Measurements from ENCODE around the gene C6orf136. TPM values are rescaled to one million over a fixed set of nuclear protein-coding genes. Genes with fewer than 3 reads are reported as not detected.

The C6orf136 gene
- total RNA-seq, 1 experiment from 2014 or later = 34.8 TPM

DNA sequence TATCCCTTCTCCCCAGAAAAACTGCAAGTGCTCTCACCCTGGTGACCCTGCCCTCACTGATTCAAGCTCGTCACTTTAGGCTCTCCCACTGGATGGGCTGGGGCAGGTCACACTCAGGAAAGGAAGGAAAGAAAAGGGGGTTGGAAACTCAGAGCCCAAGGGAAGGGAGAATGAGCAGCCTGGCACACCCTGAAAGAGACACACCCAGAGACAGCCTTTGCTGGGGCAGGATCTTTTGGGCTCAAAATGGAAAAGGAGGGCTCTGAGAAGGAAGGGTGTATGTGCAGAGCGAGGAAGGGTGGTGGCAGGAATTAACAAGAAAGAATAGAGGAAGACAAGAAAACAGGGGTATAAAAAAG lies 37.0 kb downstream of the C6orf136 start (continued):
- TF ChIP-seq, protein P1, sequence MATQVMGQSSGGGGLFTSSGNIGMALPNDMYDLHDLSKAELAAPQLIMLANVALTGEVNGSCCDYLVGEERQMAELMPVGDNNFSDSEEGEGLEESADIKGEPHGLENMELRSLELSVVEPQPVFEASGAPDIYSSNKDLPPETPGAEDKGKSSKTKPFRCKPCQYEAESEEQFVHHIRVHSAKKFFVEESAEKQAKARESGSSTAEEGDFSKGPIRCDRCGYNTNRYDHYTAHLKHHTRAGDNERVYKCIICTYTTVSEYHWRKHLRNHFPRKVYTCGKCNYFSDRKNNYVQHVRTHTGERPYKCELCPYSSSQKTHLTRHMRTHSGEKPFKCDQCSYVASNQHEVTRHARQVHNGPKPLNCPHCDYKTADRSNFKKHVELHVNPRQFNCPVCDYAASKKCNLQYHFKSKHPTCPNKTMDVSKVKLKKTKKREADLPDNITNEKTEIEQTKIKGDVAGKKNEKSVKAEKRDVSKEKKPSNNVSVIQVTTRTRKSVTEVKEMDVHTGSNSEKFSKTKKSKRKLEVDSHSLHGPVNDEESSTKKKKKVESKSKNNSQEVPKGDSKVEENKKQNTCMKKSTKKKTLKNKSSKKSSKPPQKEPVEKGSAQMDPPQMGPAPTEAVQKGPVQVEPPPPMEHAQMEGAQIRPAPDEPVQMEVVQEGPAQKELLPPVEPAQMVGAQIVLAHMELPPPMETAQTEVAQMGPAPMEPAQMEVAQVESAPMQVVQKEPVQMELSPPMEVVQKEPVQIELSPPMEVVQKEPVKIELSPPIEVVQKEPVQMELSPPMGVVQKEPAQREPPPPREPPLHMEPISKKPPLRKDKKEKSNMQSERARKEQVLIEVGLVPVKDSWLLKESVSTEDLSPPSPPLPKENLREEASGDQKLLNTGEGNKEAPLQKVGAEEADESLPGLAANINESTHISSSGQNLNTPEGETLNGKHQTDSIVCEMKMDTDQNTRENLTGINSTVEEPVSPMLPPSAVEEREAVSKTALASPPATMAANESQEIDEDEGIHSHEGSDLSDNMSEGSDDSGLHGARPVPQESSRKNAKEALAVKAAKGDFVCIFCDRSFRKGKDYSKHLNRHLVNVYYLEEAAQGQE (IDR thresholded peaks at IDR 0.05; ENCODE audit: low read depth) = no peak
- TF ChIP-seq CBX3 (IDR thresholded peaks at IDR 0.05; ENCODE audit: low read depth) = no peak

DNA sequence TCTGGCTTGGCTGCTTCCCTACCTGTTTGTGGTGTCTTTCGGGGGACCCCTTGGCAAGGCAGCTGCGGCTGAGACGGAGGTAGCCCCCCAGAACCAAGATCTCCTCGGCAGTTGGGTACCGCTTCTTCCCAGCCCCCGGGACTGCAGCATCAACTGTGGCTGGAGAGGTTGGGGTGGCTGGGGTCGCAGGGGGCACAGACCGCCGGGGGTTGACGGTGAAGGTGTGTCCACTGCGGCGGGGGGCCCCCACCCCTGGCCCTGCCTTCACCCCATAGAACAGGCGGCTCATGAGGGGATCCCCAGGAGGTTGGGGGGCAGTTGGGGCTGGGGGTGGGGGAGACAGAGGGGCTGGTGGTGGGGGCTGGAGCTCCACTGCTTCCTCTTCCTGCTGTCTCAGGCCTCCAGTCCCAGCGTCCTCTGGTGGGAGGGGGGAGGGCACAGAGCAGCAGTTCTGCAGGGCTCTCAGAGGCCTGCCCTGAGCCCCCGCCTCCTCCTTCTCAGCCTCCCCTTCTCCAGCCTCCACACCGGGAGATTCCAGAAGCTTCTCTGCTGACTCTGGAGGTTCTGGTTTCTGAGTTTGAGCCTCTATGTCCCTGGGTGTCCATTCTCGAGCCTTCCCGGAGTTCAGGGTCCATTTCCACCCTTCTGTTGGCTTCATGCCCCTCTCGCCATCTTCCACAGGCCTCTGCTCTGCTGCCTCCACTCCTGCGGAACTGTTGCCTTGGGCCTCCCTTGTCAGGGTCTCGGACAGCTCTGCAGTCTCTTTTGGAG lies 37.6 kb downstream of the C6orf136 start:
- H3K27me3 ChIP-seq (ENCODE audit: insufficient read depth, low read length) = no peaks in the 10 kb centered on the region
- H2AFZ ChIP-seq (ENCODE audit: low read depth, low read length, poor library complexity, severe bottlenecking) = no peak overlapping the region
- no peaks in the 10 kb centered on the region for H3K9me2 ChIP-seq (ENCODE audit: insufficient read depth)
- peak overlapping the region; percentile 95 for H3K9ac ChIP-seq (ENCODE audit: low read length)
- DNase-seq (ENCODE audit: low read depth, low spot score) = no peak
- no peaks in the 10 kb centered on the region for H3K36me3 ChIP-seq (ENCODE audit: control insufficient read depth in 1 of 2, insufficient read depth in 2 of 2, low read length in 2 of 2)
- peak overlapping the region; percentile 85 for H3K27ac ChIP-seq (ENCODE audit: low read depth, low read length)
- CTCF ChIA-PET = no interaction called here
- RAD21 ChIA-PET (ENCODE audit: low non-redundant PET in 1 of 2, low total read pairs in 2 of 2, uncharacterized antibody in 2 of 2, unreplicated experiment in 2 of 2) = no interaction called here
- intact Hi-C loops (cut with micrococcal nuclease) = no loop called here
- no peaks in the 10 kb centered on the region for H4K20me1 ChIP-seq (ENCODE audit: insufficient read depth)
- ATAC-seq = no peak
- POLR2A ChIA-PET = no interaction called here
- peaks cover 49 to 73% of the 10 kb centered on the region in 2 experiments for H3K4me1 ChIP-seq (ENCODE audit: control insufficient read depth in 1 of 2, insufficient read depth in 2 of 2, low read length in 2 of 2)
- peaks cover 58% of the 10 kb centered on the region for H3K79me2 ChIP-seq (ENCODE audit: insufficient read depth, low read length)
- no peaks in the 10 kb centered on the region for H3K9me3 ChIP-seq (ENCODE audit: control insufficient read depth in 1 of 2, insufficient read depth in 1 of 2, low read depth in 1 of 2, low read length in 2 of 2)
- H3K4me2 ChIP-seq (ENCODE audit: low read length) = peak overlapping the region; percentile 98
- no TSS peak for BruUV-seq (replicated peaks)
- TF ChIP-seq, protein P2, sequence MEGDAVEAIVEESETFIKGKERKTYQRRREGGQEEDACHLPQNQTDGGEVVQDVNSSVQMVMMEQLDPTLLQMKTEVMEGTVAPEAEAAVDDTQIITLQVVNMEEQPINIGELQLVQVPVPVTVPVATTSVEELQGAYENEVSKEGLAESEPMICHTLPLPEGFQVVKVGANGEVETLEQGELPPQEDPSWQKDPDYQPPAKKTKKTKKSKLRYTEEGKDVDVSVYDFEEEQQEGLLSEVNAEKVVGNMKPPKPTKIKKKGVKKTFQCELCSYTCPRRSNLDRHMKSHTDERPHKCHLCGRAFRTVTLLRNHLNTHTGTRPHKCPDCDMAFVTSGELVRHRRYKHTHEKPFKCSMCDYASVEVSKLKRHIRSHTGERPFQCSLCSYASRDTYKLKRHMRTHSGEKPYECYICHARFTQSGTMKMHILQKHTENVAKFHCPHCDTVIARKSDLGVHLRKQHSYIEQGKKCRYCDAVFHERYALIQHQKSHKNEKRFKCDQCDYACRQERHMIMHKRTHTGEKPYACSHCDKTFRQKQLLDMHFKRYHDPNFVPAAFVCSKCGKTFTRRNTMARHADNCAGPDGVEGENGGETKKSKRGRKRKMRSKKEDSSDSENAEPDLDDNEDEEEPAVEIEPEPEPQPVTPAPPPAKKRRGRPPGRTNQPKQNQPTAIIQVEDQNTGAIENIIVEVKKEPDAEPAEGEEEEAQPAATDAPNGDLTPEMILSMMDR (IDR thresholded peaks at IDR 0.05 in 2 of 3, conservative IDR thresholded peaks at IDR 0.05 in 1 of 3; ENCODE audit: borderline replicate concordance in 1 of 3, insufficient read depth in 1 of 3, low read depth in 2 of 3, low read length in 2 of 3) = no peak
- peak overlapping the region; percentile 38 to 54; a peak in 2 of 4 replicates for H3K4me3 ChIP-seq (replicated peaks in 1 of 2; ENCODE audit: low read depth in 1 of 2, low read length in 2 of 2)
